IMR-90 (cell line): ENCODE measurements around the gene EDC4. TPM values are rescaled to one million over a fixed set of nuclear protein-coding genes. Genes with fewer than 3 reads are reported as not detected.

Experiments used
- ATAC-seq: fragments of 200-7000 bp; cut with Tn5 transposase; 2 replicates; pipeline ENCODE4 v1.9.1; 2020; ENCODE audit warnings: low read depth, mild to moderate bottlenecking, moderate library complexity
- BruUV-seq: library from RNA; stranded (reverse); fragments of 400-500 nt; replicated peaks from 2 replicates; lab custom pipeline; 2021; lab: Mats Ljungman, UMichigan
- CTCF ChIA-PET: fragments of 300-600 bp; formaldehyde crosslinking; extraction: SDS; loops from one replicate; lab custom pipeline; 2021; ENCODE audit warnings: antibody characterized with exemption; lab: Yijun Ruan, JAX
- POLR2A ChIA-PET: fragments of 300-600 bp; sonication (Branson Sonifier 250); formaldehyde crosslinking; loops from one replicate; lab custom pipeline; 2022; ENCODE audit warnings: antibody characterized with exemption; ENCODE audit not compliant: unreplicated experiment; lab: Charles Lee
- DNase-seq: peaks from one replicate; pipeline ENCODE4 v3.0.0; 2013
- H2AFZ ChIP-seq: replicated peaks from 2 replicates; pipeline ENCODE3; 2013; ENCODE audit warnings: low read length, mild to moderate bottlenecking; ENCODE audit not compliant: poor library complexity
- H2AK5ac ChIP-seq: 2 replicates; pipeline ENCODE4 v1.6.1; 2013; ENCODE audit warnings: low read depth, low read length, inconsistent platforms
- H2AK9ac ChIP-seq: replicated peaks from 2 replicates; pipeline ENCODE3; 2013; ENCODE audit warnings: mild to moderate bottlenecking, low read depth, low read length, moderate library complexity; ENCODE audit not compliant: poor library complexity
- H2BK120ac ChIP-seq: 2 replicates; pipeline ENCODE4 v1.6.1; 2013; ENCODE audit warnings: low read depth, low read length, inconsistent platforms
- H2BK15ac ChIP-seq: 3 replicates; pipeline ENCODE4 v1.6.1; 2013; ENCODE audit warnings: low read depth, low read length, inconsistent platforms
- H2BK20ac ChIP-seq: 2 replicates; pipeline ENCODE4 v1.6.1; 2013; ENCODE audit warnings: low read depth, mild to moderate bottlenecking, inconsistent platforms, low read length, moderate library complexity
- H2BK5ac ChIP-seq: 2 replicates; pipeline ENCODE4 v1.6.1; 2013; ENCODE audit warnings: mild to moderate bottlenecking, low read depth, low read length, inconsistent platforms; ENCODE audit not compliant: poor library complexity, severe bottlenecking
- H3K14ac ChIP-seq: replicated peaks from 2 replicates; pipeline ENCODE4 v1.6.1; 2013; ENCODE audit warnings: low read depth, low read length, inconsistent platforms
- H3K18ac ChIP-seq: 2 replicates; pipeline ENCODE4 v1.6.1; 2013; ENCODE audit warnings: low read depth, low read length, control low read depth
- H3K23ac ChIP-seq: 2 replicates; pipeline ENCODE4 v1.6.1; 2013; ENCODE audit warnings: low read depth, low read length, inconsistent platforms
- H3K27ac ChIP-seq: 2 replicates; pipeline ENCODE4 v1.5.1; 2013; ENCODE audit warnings: mild to moderate bottlenecking, control low read depth, low read length; ENCODE audit not compliant: insufficient read depth
- H3K27me3 ChIP-seq: 2 replicates; pipeline ENCODE4 v1.6.1; 2013; ENCODE audit warnings: low read length; ENCODE audit not compliant: control insufficient read depth, insufficient read depth
- H3K36me3 ChIP-seq: 2 replicates; pipeline ENCODE4 v1.6.1; 2013; ENCODE audit warnings: low read length, mixed read lengths; ENCODE audit not compliant: control insufficient read depth, insufficient read depth
- H3K4ac ChIP-seq: 2 replicates; pipeline ENCODE4 v1.6.1; 2013; ENCODE audit warnings: low read depth, low read length, inconsistent platforms
- H3K4me1 ChIP-seq: 2 replicates; pipeline ENCODE4 v1.6.1; 2013; ENCODE audit warnings: low read length, mixed read lengths; ENCODE audit not compliant: control insufficient read depth, insufficient read depth
- H3K4me2 ChIP-seq: 2 replicates; pipeline ENCODE4 v1.6.1; 2013; ENCODE audit warnings: low read depth, mild to moderate bottlenecking, control low read depth, low read length, moderate library complexity
- H3K4me3 ChIP-seq: 2 replicates; pipeline ENCODE4 v1.5.1; 2013; ENCODE audit warnings: low read depth, mild to moderate bottlenecking, control low read depth, low read length, moderate library complexity; ENCODE audit not compliant: insufficient read depth
- H3K56ac ChIP-seq: 2 replicates; pipeline ENCODE4 v1.6.1; 2013; ENCODE audit warnings: low read length, inconsistent platforms; ENCODE audit not compliant: insufficient read depth; ENCODE audit errors: extremely low read depth
- H3K79me1 ChIP-seq, 2 experiments: 2 replicates each; pipeline ENCODE4 v1.6.1; 2013; ENCODE audit warnings: low read length in 2 of 2, inconsistent platforms in 1 of 2, low read depth in 1 of 2
- H3K9ac ChIP-seq: 2 replicates; pipeline ENCODE4 v1.6.1; 2013; ENCODE audit warnings: low read depth, low read length, control low read depth
- H3K9me1 ChIP-seq: 2 replicates; pipeline ENCODE4 v1.6.1; 2013; ENCODE audit warnings: low read length, inconsistent platforms; ENCODE audit not compliant: insufficient read depth
- H3K9me3 ChIP-seq: 2 replicates; pipeline ENCODE4 v1.6.1; 2013; ENCODE audit warnings: low read length; ENCODE audit not compliant: control insufficient read depth, insufficient read depth
- H4K20me1 ChIP-seq: 2 replicates; pipeline ENCODE4 v1.6.1; 2013; ENCODE audit warnings: low read length, inconsistent platforms; ENCODE audit not compliant: insufficient read depth
- H4K5ac ChIP-seq: 2 replicates; pipeline ENCODE4 v1.6.1; 2013; ENCODE audit warnings: mild to moderate bottlenecking, low read depth, low read length, control low read depth
- H4K8ac ChIP-seq, 2 experiments: 2 replicates each; pipeline ENCODE4 v1.6.1; 2013; ENCODE audit warnings: low read depth in 2 of 2, low read length in 2 of 2, control low read depth in 1 of 2, inconsistent platforms in 1 of 2
- H4K91ac ChIP-seq: 2 replicates; pipeline ENCODE4 v1.6.1; 2013; ENCODE audit warnings: low read depth, low read length, inconsistent platforms; ENCODE audit not compliant: insufficient read depth
- CEBPB ChIP-seq: IDR thresholded peaks from 2 replicates; pipeline ENCODE4 v1.6.1; 2012; ENCODE audit warnings: low read depth, low read length, improper control_type of control experiment
- MAFK ChIP-seq: IDR thresholded peaks from 2 replicates; pipeline ENCODE4 v1.6.1; 2012; ENCODE audit warnings: low read depth, low read length, improper control_type of control experiment
- MAZ ChIP-seq: IDR thresholded peaks from 2 replicates; pipeline ENCODE4 v1.6.1; 2012; ENCODE audit warnings: low read depth, mild to moderate bottlenecking, low read length, improper control_type of control experiment, moderate library complexity, borderline replicate concordance
- MXI1 ChIP-seq: IDR thresholded peaks from 2 replicates; pipeline ENCODE4 v1.6.1; 2012; ENCODE audit warnings: low read depth, mild to moderate bottlenecking, low read length, moderate library complexity, borderline replicate concordance
- RCOR1 ChIP-seq: IDR thresholded peaks from 2 replicates; pipeline ENCODE4 v1.6.1; 2012; ENCODE audit warnings: mild to moderate bottlenecking, low read length, improper control_type of control experiment; ENCODE audit not compliant: insufficient replicate concordance
- RFX5 ChIP-seq: IDR thresholded peaks from 2 replicates; pipeline ENCODE4 v1.8.0; 2012; ENCODE audit warnings: low read depth, mild to moderate bottlenecking, low read length, moderate library complexity
- WGBS, 2 experiments: methylation state at CpG; one replicate each; pipeline versions ENCODE4 v1.1.5 to v1.1.7; 2013; ENCODE audit warnings: missing lambda C conversion rate in 2 of 2; ENCODE audit not compliant: insufficient read length in 1 of 2; ENCODE audit errors: extremely low coverage in 2 of 2; 5-methylcytosine and 5-hydroxymethylcytosine counted together
- dilution Hi-C: fragments of 300-500 bp; cut with HindIII; formaldehyde crosslinking; loops from one replicate; pipeline ENCODE4 v1.14.3; 2018; ENCODE audit warnings: low sequenced_read_pairs; ENCODE audit not compliant: unreplicated experiment
- in situ Hi-C: fragments of 300-500 bp; cut with MboI; formaldehyde crosslinking; loops from 3 replicates; pipeline ENCODE4 v1.14.3; 2019; ENCODE audit warnings: low sequenced_read_pairs, inconsistent platforms, mixed read lengths
- intact Hi-C: fragments of 100-400 bp; cut with micrococcal nuclease; formaldehyde crosslinking; loops from 2 replicates; pipeline ENCODE4 v1.10.0; 2022
- polyA plus RNA-seq, 3 experiments: library from polyadenylated mRNA; depleted of rRNA; stranded (reverse); fragments of >200 nt; gene quantifications; 2 replicates each; pipeline ENCODE4 v1.2.3, GENCODE V29; 2012; ENCODE audit warnings: low replicate concordance in 1 of 3
- total RNA-seq: library from RNA; depleted of rRNA; stranded (reverse); fragments of >200 nt; gene quantifications from 2 replicates; pipeline ENCODE4 v1.2.3, GENCODE V29; 2012
- TF ChIP-seq, protein P1 (sequence below): fragments of 150-350 bp; IDR thresholded peaks from 2 replicates; pipeline ENCODE4 v1.6.1; 2017; ENCODE audit warnings: mild to moderate bottlenecking, antibody characterized with exemption, low read length, low read depth
- TF ChIP-seq, protein P2 (sequence below): conservative IDR thresholded peaks from 2 replicates; pipeline ENCODE4 v1.5.1; 2012; ENCODE audit warnings: mild to moderate bottlenecking, low read depth, low read length, improper control_type of control experiment

EDC4 gene
- total and polyA plus RNA-seq, 2 of the 4 experiments (the other 2 are of a cell fraction), result 33.2 to 64.0 TPM

DNA sequence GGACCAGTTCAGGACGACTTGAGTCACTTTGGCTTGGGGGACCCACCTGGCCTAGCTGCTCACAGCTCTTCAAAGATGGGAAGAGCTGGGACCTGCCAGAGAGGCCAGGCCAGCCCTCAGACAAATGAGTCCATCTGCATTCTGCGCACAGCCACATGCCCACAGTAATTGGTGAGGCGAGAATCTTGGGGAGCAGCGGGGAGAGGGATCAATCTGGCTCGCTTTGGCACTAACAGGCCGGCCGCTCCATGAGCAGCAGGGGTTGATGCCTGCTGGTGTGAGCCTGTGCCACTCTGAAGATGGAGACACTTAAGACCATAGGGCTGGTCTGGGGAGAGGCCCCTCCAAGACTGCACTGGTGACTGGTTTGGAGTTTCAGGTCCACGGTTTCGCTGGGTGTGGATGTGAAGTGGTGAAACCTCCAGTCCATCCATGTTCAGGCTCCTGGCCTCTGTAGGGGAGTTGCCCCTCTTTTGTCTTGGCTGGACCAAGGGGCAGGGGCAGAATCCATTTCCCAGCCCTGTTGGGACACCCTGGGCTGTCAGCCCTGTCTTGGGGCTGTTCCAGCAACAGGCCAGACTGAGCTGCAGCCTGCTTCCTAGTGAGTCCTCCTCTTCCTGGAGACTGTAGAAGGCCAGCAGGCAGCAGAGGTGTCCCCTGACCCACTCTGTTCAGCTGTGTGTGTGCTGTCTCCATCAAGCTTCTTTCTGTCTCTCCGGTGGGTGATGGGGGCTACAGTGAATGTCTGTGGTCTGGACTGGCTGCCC lies 51.5 kb downstream of the EDC4 start:
- Histone ChIP-seq H2BK20ac (no peak overlapping the region), H4K91ac (no peak overlapping the region), H3K14ac (no peak overlapping the region), H3K27ac (no peak overlapping the region), H3K9me3 (no peaks in the 10 kb centered on the region), H3K4me2 (no peak overlapping the region), H2BK5ac (no peak overlapping the region), H3K4ac (no peak overlapping the region), H3K36me3 (peaks cover 27% of the 10 kb centered on the region), H4K20me1 (peaks cover 66% of the 10 kb centered on the region), H4K8ac (no peak overlapping the region), H2AFZ (no peak overlapping the region), H3K23ac (no peak overlapping the region), H2AK5ac (no peak overlapping the region), H3K9me1 (peaks cover 6% of the 10 kb centered on the region), H2BK120ac (no peak overlapping the region), H2AK9ac (no peak overlapping the region), H3K27me3 (no peaks in the 10 kb centered on the region), H3K4me1 (no peaks in the 10 kb centered on the region), H2BK15ac (no peak overlapping the region), H4K5ac (no peak overlapping the region), H3K56ac (no peak overlapping the region), H3K79me1 (peaks cover 12 to 59% of the 10 kb centered on the region in 2 experiments), H3K18ac (no peak overlapping the region), H3K4me3 (no peak overlapping the region), H3K9ac (no peak overlapping the region)
- intact Hi-C loops (no loop called here), in situ Hi-C loops (no loop called here), dilution Hi-C loops (no loop called here)
- POLR2A ChIA-PET, result interaction anchor here (1.0 kb wide), 1 partner anchor 8 kb away, joined by 3 read pairs; no protein-coding TSS in a partner anchor
- CTCF ChIA-PET, result interaction anchor here (0.6 to 0.9 kb wide), 2 partner anchors 42 to 403 kb away, joined by 3 to 8 read pairs; no protein-coding TSS in a partner anchor
- BruUV-seq, result no TSS peak
- ATAC-seq (no peak), DNase-seq (no peak)
- WGBS, 2 experiments, result 96% methylated on average over 4 of the region's 10 CpGs; no CpG with 5 or more reads in 1 of the 2 experiments
- TF ChIP-seq MXI1 (no peak), MAZ (no peak), RCOR1 (no peak), MAFK (no peak), RFX5 (no peak), CEBPB (no peak)
- TF ChIP-seq, protein P1, sequence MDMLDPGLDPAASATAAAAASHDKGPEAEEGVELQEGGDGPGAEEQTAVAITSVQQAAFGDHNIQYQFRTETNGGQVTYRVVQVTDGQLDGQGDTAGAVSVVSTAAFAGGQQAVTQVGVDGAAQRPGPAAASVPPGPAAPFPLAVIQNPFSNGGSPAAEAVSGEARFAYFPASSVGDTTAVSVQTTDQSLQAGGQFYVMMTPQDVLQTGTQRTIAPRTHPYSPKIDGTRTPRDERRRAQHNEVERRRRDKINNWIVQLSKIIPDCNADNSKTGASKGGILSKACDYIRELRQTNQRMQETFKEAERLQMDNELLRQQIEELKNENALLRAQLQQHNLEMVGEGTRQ, result no peak
- TF ChIP-seq, protein P2, sequence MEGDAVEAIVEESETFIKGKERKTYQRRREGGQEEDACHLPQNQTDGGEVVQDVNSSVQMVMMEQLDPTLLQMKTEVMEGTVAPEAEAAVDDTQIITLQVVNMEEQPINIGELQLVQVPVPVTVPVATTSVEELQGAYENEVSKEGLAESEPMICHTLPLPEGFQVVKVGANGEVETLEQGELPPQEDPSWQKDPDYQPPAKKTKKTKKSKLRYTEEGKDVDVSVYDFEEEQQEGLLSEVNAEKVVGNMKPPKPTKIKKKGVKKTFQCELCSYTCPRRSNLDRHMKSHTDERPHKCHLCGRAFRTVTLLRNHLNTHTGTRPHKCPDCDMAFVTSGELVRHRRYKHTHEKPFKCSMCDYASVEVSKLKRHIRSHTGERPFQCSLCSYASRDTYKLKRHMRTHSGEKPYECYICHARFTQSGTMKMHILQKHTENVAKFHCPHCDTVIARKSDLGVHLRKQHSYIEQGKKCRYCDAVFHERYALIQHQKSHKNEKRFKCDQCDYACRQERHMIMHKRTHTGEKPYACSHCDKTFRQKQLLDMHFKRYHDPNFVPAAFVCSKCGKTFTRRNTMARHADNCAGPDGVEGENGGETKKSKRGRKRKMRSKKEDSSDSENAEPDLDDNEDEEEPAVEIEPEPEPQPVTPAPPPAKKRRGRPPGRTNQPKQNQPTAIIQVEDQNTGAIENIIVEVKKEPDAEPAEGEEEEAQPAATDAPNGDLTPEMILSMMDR, result no peak
